ENCODE results near the gene CBFB. TPM values are rescaled to one million over a fixed set of nuclear protein-coding genes. Genes with fewer than 3 reads are reported as not detected.

CBFB gene
- total RNA-seq, 2 experiments from 2014 or later, result 236 to 238 TPM

GRCh38 chr16:67104061-67104460, 75.1 kb downstream of the CBFB start:
- peaks cover 2% of the 10 kb centered on the region for H3K4me1 Mint-ChIP-seq
- no peak for DNase-seq
- no peaks in the 10 kb centered on the region for H3K27me3 Mint-ChIP-seq
- H3K36me3 Mint-ChIP-seq (ENCODE audit: low read depth), result peaks cover 22% of the 10 kb centered on the region
- ChIA-PET CTCF (interaction anchor here (0.9 to 7.7 kb wide), 7 partner anchors 13 to 128 kb away, joined by 3 to 88 read pairs (median 6); partner anchors contain the start of gene B3GNT9), POLR2A (interaction anchor here (0.6 to 1.3 kb wide), 3 partner anchors 45 to 228 kb away, joined by 3 to 4 read pairs (median 3); no protein-coding TSS in a partner anchor)
- H3K27ac Mint-ChIP-seq, result peak overlapping the region; percentile 8
- H3K9me3 Mint-ChIP-seq, result no peaks in the 10 kb centered on the region
- H3K4me3 Mint-ChIP-seq, result no peak overlapping the region

- Mint-ChIP-seq H3K36me3 (ENCODE audit: low read depth) (peaks cover 15% of the 10 kb centered on the region), H3K27ac (no peak overlapping the region), H3K4me3 (no peak overlapping the region), H3K27me3 (no peaks in the 10 kb centered on the region), H3K9me3 (no peaks in the 10 kb centered on the region), H3K4me1 (peaks cover 9% of the 10 kb centered on the region)
- no peak for DNase-seq
- CTCF ChIA-PET, result interaction anchor here (0.9 to 7.7 kb wide), 4 partner anchors 50 to 129 kb away, joined by 4 to 88 read pairs (median 8); no protein-coding TSS in a partner anchor
- POLR2A ChIA-PET, result interaction anchor here (0.6 to 1.3 kb wide), 3 partner anchors 44 to 229 kb away, joined by 3 to 4 read pairs (median 3); no protein-coding TSS in a partner anchor
Measured at GRCh38 chr16:67104845-67105244, 75.9 kb downstream of the CBFB start.

- H3K9me3 Mint-ChIP-seq, result no peaks in the 10 kb centered on the region
- ChIA-PET CTCF (interaction anchor here (0.6 to 7.7 kb wide), 3 partner anchors 50 to 151 kb away, joined by 3 to 88 read pairs (median 4); no protein-coding TSS in a partner anchor), POLR2A (interaction anchor here (0.8 to 1.0 kb wide), 2 partner anchors 92 to 146 kb away, joined by 3 read pairs; no protein-coding TSS in a partner anchor)
- no peaks in the 10 kb centered on the region for H3K27me3 Mint-ChIP-seq
- H3K4me3 Mint-ChIP-seq, result no peak overlapping the region
- no peak for DNase-seq
- peaks cover 15% of the 10 kb centered on the region for H3K36me3 Mint-ChIP-seq (ENCODE audit: low read depth)
- peaks cover 9% of the 10 kb centered on the region for H3K4me1 Mint-ChIP-seq
- H3K27ac Mint-ChIP-seq, result no peak overlapping the region
Measured at GRCh38 chr16:67105246-67105645, 76.3 kb downstream of the CBFB start.

DNA sequence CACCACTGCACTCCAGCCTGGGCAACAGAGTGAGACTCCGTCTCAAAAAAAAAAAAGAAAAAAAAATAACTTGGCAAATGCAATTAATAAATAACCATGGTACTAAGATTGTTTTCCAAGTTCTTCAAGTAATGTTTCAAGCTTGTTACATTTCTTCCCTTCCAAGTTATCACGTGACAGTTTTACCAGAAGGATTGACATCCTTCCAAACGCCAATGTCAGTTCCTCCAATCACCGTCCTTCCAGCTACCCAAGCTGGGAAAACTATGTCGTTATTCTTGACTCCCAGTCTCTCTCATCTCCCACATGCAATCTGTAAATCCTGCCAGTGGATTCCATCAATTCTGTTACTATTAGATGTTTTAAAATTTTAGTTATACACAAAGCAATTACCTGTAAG, 76.9 kb downstream of the CBFB start:
- ChIA-PET POLR2A (interaction anchor here (1.0 kb wide), 2 partner anchors 78 to 92 kb away, joined by 3 read pairs; no protein-coding TSS in a partner anchor), CTCF (interaction anchor here (0.6 to 7.7 kb wide), 5 partner anchors 49 to 152 kb away, joined by 3 to 88 read pairs (median 4); no protein-coding TSS in a partner anchor)
- no peak overlapping the region for H3K4me3 Mint-ChIP-seq
- H3K27me3 Mint-ChIP-seq, result no peaks in the 10 kb centered on the region
- no peaks in the 10 kb centered on the region for H3K9me3 Mint-ChIP-seq
- no peak overlapping the region for H3K27ac Mint-ChIP-seq
- DNase-seq, result no peak
- H3K4me1 Mint-ChIP-seq, result peaks cover 12% of the 10 kb centered on the region
- H3K36me3 Mint-ChIP-seq (ENCODE audit: low read depth), result peaks cover 15% of the 10 kb centered on the region

- no peaks in the 10 kb centered on the region for H3K36me3 Mint-ChIP-seq (ENCODE audit: low read depth)
- no peak overlapping the region for H3K27ac Mint-ChIP-seq
- no peaks in the 10 kb centered on the region for H3K27me3 Mint-ChIP-seq
- ChIA-PET CTCF (interaction anchor here (0.9 to 1.2 kb wide), 2 partner anchors 91 to 130 kb away, joined by 3 to 7 read pairs; no protein-coding TSS in a partner anchor), POLR2A (no interaction called here)
- H3K4me1 Mint-ChIP-seq, result peaks cover 29% of the 10 kb centered on the region
- H3K9me3 Mint-ChIP-seq, result no peaks in the 10 kb centered on the region
- no peak for DNase-seq
- H3K4me3 Mint-ChIP-seq, result no peak overlapping the region
Measured at GRCh38 chr16:67108489-67108888, 79.5 kb downstream of the CBFB start.

- ChIA-PET CTCF (interaction anchor here (1.7 to 2.0 kb wide), 2 partner anchors 11 to 46 kb away, joined by 4 to 8 read pairs; no protein-coding TSS in a partner anchor), POLR2A (interaction anchor here (1.0 to 1.5 kb wide), 4 partner anchors 33 to 372 kb away, joined by 3 read pairs; partner anchors contain the start of genes ATP6V0D1 and E2F4)
Measured at GRCh38 chr16:67108931-67109406, 80.0 kb downstream of the CBFB start.

DNA sequence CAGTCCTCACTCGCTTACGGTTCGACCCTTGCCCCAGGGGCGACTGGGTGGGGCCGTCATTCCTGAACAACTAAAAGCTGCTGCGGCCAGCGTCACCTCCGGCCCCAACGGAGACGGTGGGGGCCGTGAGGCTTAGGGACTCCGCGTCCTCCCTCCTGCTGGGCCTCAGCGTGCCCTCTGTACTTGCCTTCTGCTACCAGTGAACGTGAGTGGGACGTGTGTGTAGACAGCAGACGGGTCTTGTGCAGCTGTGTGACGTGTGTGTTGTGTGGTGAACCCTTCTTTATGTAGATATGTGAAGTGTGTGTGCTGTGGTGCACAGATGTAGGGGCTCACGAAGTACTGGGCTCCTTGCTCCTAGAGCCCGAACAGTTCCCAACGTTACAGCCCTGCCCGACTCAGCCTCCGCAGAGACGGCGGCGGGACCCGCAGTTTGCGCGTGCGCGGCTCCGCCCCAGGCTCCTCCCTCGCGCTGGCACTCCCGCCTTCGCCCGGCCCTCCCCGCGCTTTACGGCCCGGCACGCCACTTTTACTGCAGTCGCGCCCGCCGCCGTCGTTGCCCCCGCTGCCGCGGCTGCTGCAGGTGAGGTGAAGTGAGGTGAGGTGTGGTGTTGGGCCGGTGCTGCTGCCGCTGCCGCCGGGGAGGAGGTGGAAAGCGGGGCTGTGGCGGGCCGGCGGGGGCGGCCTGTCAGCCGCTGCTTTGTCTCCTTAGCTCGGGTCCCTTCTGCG, 80.6 kb downstream of the CBFB start, which contains the start of gene PHAF1:
Gene PHAF1 (plus strand): TSS at position 535 of the 729 bp plus-strand sequence. CDS start 235 bp downstream, outside the sequence.
- CTCF ChIA-PET, result interaction anchor here (0.8 to 2.7 kb wide), 5 partner anchors 10 to 149 kb away, joined by 3 to 11 read pairs (median 4); partner anchors contain the start of genes B3GNT9 and CES3

More at GRCh38 chr16:67108931-67109406, 80.0 kb downstream of the CBFB start:
- peak overlapping the region; percentile 68 for H3K27ac Mint-ChIP-seq
- H3K4me3 Mint-ChIP-seq, result peak overlapping the region; percentile 95
- no peaks in the 10 kb centered on the region for H3K27me3 Mint-ChIP-seq
- no peaks in the 10 kb centered on the region for H3K9me3 Mint-ChIP-seq
- DNase-seq, result no peak
- H3K4me1 Mint-ChIP-seq, result peaks cover 29% of the 10 kb centered on the region
- no peaks in the 10 kb centered on the region for H3K36me3 Mint-ChIP-seq (ENCODE audit: low read depth)

GRCh38 chr16:67111951-67112444, 83.0 kb downstream of the CBFB start:
- POLR2A ChIA-PET, result interaction anchor here (0.6 to 1.1 kb wide), 5 partner anchors 39 to 99 kb away, joined by 3 to 7 read pairs (median 4); partner anchors contain the start of gene B3GNT9
- no peak overlapping the region for H3K27ac Mint-ChIP-seq

More for the DNA sequence above, 80.6 kb downstream of the CBFB start, which contains the start of gene PHAF1:
- Mint-ChIP-seq H3K4me1 (peaks cover 29% of the 10 kb centered on the region), H3K36me3 (ENCODE audit: low read depth) (peaks cover 1% of the 10 kb centered on the region), H3K4me3 (peak within 1 kb of the TSS; percentile 95), H3K27me3 (no peaks in the 10 kb centered on the region), H3K9me3 (no peaks in the 10 kb centered on the region), H3K27ac (peak within 1 kb of the TSS; percentile 68)
- POLR2A ChIA-PET, result interaction anchor here (0.8 to 1.5 kb wide), 9 partner anchors 10 to 372 kb away, joined by 3 to 6 read pairs (median 3); partner anchors contain the start of genes ATP6V0D1 and E2F4
- DNase-seq, result peak; percentile 95

GRCh38 chr16:67112591-67113399, 83.8 kb downstream of the CBFB start:
- no peak for DNase-seq
- peaks cover 4% of the 10 kb centered on the region for H3K36me3 Mint-ChIP-seq (ENCODE audit: low read depth)
- no peak overlapping the region for H3K27ac Mint-ChIP-seq
- no peaks in the 10 kb centered on the region for H3K9me3 Mint-ChIP-seq
- peaks cover 33% of the 10 kb centered on the region for H3K4me1 Mint-ChIP-seq
- no peaks in the 10 kb centered on the region for H3K27me3 Mint-ChIP-seq
- ChIA-PET CTCF (interaction anchor here (0.5 to 1.1 kb wide), 4 partner anchors 20 to 146 kb away, joined by 3 to 5 read pairs (median 4); no protein-coding TSS in a partner anchor), POLR2A (interaction anchor here (1.1 kb wide), 1 partner anchor 46 kb away, joined by 3 read pairs; no protein-coding TSS in a partner anchor)
- H3K4me3 Mint-ChIP-seq, result no peak overlapping the region

More at GRCh38 chr16:67111951-67112444, 83.0 kb downstream of the CBFB start:
- Mint-ChIP-seq H3K9me3 (no peaks in the 10 kb centered on the region), H3K4me1 (peaks cover 33% of the 10 kb centered on the region), H3K36me3 (ENCODE audit: low read depth) (peaks cover 4% of the 10 kb centered on the region), H3K27me3 (no peaks in the 10 kb centered on the region), H3K4me3 (peak overlapping the region; percentile 9)
- DNase-seq, result no peak
- CTCF ChIA-PET, result interaction anchor here (0.9 to 2.7 kb wide), 3 partner anchors 43 to 135 kb away, joined by 3 to 11 read pairs (median 4); no protein-coding TSS in a partner anchor

GRCh38 chr16:67114793-67115192, 85.8 kb downstream of the CBFB start:
- H3K4me1 Mint-ChIP-seq, result peaks cover 28% of the 10 kb centered on the region
- H3K9me3 Mint-ChIP-seq, result no peaks in the 10 kb centered on the region
- H3K4me3 Mint-ChIP-seq, result no peak overlapping the region
- H3K36me3 Mint-ChIP-seq (ENCODE audit: low read depth), result peaks cover 5% of the 10 kb centered on the region
- CTCF ChIA-PET, result interaction anchor here (2.0 kb wide), 1 partner anchor 40 kb away, joined by 4 read pairs; no protein-coding TSS in a partner anchor
- no peak for DNase-seq
- no peaks in the 10 kb centered on the region for H3K27me3 Mint-ChIP-seq
- no peak overlapping the region for H3K27ac Mint-ChIP-seq
- POLR2A ChIA-PET, result no interaction called here

DNA sequence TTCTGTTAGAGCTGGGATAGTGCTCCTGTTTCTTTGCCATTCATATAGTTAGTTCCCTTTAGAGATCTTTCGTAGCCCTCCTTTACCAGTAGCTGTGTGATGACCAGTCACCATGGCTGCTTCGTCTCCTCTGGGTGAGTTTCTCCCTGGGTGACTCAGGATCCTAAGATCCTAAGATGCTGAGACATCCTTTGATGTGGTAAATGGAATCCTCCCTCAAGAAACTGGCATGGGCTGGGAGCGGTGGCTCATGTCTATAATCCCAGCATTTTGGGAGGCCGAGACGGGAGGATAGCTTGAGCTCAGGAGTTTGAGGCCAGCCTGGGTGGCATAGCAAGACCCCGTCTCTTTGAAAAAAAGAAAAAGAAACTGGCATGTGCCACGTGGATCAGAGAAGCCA, 86.7 kb downstream of the CBFB start:
- H3K4me1 Mint-ChIP-seq, result peaks cover 26% of the 10 kb centered on the region
- H3K36me3 Mint-ChIP-seq (ENCODE audit: low read depth), result peaks cover 12% of the 10 kb centered on the region
- H3K4me3 Mint-ChIP-seq, result no peak overlapping the region
- ChIA-PET POLR2A (interaction anchor here (1.0 kb wide), 1 partner anchor 98 kb away, joined by 3 read pairs; no protein-coding TSS in a partner anchor), CTCF (interaction anchor here (1.4 to 2.0 kb wide), 2 partner anchors 40 to 98 kb away, joined by 4 to 7 read pairs; no protein-coding TSS in a partner anchor)
- no peak for DNase-seq
- H3K27ac Mint-ChIP-seq, result no peak overlapping the region
- H3K27me3 Mint-ChIP-seq, result no peaks in the 10 kb centered on the region
- H3K9me3 Mint-ChIP-seq, result no peaks in the 10 kb centered on the region
